ENCODE data around the gene RGSL1.

RGSL1 gene

DNA sequence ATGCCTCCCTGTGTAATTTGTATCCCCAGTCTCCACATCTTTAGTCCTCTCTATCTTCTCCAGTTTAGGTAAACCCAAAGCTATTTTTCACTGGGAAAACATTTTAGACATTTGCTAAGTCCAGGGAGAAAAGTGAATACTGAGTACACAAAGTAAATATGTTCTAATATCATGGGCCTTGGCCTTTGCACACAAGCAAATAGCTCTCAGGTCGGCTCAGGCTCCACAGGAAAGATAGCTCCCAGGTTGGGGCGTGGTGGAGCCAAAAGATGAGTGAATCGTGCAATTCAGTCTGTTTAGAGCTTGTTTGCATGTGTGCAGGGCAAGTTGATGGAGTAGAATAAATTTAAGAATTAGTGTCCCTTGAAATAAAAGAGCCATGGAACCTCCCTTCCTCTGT, 7.9 kb downstream of the RGSL1 start:
- in situ Hi-C loops (cut with MboI; ENCODE audit: low sequenced_read_pairs, unreplicated experiment), result no loop called here
- no peak for TF ChIP-seq CTCF (IDR thresholded peaks at IDR 0.05; ENCODE audit: borderline replicate concordance, control extremely low read depth, extremely low read depth, insufficient read depth, missing control alignments)
- DNase-seq (ENCODE audit: low spot score), result no peak

DNA sequence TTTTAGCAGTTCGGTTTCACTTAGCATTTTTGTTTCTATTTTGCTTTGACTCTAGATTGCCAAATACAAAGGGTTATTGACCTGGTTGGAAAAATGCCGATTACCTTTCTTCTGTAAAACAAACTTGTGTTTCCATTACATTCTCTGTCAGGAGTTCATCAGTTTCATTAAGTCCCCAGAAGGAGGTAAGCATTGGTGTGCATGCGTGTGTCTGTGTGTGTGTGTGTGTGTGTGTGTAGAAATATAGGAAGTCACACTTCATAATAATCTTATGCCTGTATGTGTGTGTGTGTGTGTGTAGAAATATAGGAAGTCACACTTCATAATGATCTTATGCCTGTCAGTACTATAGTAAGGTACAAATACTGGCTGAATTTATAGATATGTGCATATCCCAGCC, 10.0 kb downstream of the RGSL1 start:
- no peak for TF ChIP-seq CTCF (IDR thresholded peaks at IDR 0.05; ENCODE audit: borderline replicate concordance, control extremely low read depth, extremely low read depth, insufficient read depth, missing control alignments)
- in situ Hi-C loops (cut with MboI; ENCODE audit: low sequenced_read_pairs, unreplicated experiment), result no loop called here
- no peak for DNase-seq (ENCODE audit: low spot score)

DNA sequence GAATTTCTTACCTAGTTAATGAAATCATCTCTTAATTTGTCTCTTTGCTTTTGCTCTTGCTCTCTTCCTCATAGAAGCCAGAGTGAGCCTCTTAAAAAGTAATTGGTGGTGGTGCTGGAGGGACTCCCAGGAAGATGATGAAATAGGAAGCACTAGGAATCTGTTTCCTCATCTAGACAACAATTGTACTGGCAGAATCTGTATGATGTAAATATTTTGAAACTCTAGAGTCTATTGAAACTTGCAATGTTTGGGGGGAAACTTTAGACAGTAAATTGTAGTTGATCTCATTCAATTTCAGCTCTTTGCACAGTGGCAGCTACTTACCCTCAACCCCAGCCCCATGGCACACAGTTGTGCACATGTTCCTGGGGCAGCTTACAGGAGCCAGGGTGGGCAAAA, 10.6 kb downstream of the RGSL1 start:
- TF ChIP-seq CTCF (IDR thresholded peaks at IDR 0.05; ENCODE audit: borderline replicate concordance, control extremely low read depth, extremely low read depth, insufficient read depth, missing control alignments), result no peak
- in situ Hi-C loops (cut with MboI; ENCODE audit: low sequenced_read_pairs, unreplicated experiment), result no loop called here
- no peak for DNase-seq (ENCODE audit: low spot score)

DNA sequence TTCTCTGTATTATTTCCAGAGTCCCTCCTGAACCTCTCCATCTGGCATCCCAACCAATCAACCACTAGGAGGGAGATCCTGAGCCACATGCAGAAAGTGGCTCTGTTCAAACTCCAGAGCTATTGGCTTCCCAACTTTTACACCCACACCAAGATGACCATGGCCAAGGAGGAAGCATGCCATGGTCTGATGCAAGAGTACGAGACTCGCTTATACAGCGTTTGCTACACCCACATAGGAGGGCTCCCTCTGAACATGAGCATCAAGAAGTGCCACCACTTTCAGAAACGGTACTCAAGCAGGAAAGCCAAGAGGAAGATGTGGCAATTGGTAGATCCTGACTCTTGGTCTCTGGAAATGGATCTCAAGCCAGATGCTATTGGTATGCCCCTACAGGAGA, 23.6 kb downstream of the RGSL1 start:
- in situ Hi-C loops (cut with MboI; ENCODE audit: low sequenced_read_pairs, unreplicated experiment), result no loop called here
- no peak for TF ChIP-seq CTCF (IDR thresholded peaks at IDR 0.05; ENCODE audit: borderline replicate concordance, control extremely low read depth, extremely low read depth, insufficient read depth, missing control alignments)
- DNase-seq (ENCODE audit: low spot score), result no peak

DNA sequence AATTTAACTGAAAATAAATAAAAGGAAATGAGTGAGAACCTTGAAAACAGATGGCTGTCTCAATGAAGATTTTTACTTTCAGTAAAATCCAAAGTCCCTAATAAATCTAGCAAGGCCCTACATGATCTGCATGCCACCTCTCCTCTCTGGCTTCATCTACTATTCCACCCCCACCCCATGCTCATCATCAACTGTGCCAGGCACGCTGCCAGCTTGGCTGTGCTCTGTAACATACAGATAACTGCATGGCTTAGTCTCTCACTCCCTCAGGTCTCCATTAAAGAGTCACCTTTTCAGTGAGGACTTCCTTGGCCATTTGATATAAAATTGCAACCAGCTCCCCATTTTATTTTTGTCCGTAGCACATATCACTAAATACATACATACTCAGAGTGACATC, 26.7 kb downstream of the RGSL1 start:
- in situ Hi-C loops (cut with MboI; ENCODE audit: low sequenced_read_pairs, unreplicated experiment), result no loop called here
- no peak for TF ChIP-seq CTCF (IDR thresholded peaks at IDR 0.05; ENCODE audit: borderline replicate concordance, control extremely low read depth, extremely low read depth, insufficient read depth, missing control alignments)
- DNase-seq (ENCODE audit: low spot score), result no peak

DNA sequence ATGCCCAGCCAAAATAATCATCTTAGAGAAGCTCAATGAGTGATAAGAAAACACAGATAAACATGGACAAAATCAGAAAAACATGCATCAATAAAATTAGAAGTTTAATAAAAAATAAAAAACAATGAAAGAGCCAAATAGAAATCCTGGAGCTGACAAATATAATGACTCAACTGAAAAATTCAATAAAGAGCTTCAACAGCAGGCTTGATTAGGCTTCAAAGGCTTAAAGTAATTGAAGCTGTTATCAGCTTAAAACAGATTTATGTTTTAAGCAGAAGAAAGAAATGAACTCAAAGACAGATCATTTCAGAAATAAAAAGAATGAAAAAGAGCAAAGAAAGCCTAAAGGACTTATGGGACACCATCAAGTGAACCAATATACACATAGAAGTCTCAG, 28.3 kb downstream of the RGSL1 start:
- in situ Hi-C loops (cut with MboI; ENCODE audit: low sequenced_read_pairs, unreplicated experiment), result no loop called here
- no peak for TF ChIP-seq CTCF (IDR thresholded peaks at IDR 0.05; ENCODE audit: borderline replicate concordance, control extremely low read depth, extremely low read depth, insufficient read depth, missing control alignments)

DNA sequence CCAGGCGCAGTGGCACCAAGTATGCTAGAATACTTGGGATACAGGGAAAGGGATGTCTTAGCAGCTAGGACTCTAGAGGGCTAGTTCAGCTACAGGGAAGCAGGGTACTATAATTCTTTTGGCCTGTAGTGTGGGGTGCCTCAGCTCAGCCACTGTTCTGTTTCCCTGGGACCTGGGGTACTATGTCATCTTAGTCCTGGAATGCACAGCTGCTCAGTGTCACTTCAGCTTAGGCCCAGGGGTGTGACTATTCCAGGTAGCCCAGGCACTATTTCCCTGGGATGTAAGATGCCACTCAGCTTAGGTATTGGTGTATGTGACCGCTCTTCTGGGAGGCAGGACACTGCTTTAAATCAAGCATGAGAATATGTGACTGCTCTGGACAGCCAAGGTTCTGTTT, 34.1 kb downstream of the RGSL1 start:
- in situ Hi-C loops (cut with MboI; ENCODE audit: low sequenced_read_pairs, unreplicated experiment), result no loop called here
- TF ChIP-seq CTCF (IDR thresholded peaks at IDR 0.05; ENCODE audit: borderline replicate concordance, control extremely low read depth, extremely low read depth, insufficient read depth, missing control alignments), result no peak

More for the DNA sequence above, 28.3 kb downstream of the RGSL1 start:
- DNase-seq (ENCODE audit: low spot score), result no peak

More for the DNA sequence above, 34.1 kb downstream of the RGSL1 start:
- no peak for DNase-seq (ENCODE audit: low spot score)

Data from GM13976 (cell line).